ENCODE results near the gene OR51V1. TPM values are rescaled to one million over a fixed set of nuclear protein-coding genes. Genes with fewer than 3 reads are reported as not detected.

Gene OR51V1
- total and polyA plus RNA-seq, 10 of the 15 experiments (the other 5 are each of a cell fraction or from before 2014, with no cell fraction given) = not detected

DNA sequence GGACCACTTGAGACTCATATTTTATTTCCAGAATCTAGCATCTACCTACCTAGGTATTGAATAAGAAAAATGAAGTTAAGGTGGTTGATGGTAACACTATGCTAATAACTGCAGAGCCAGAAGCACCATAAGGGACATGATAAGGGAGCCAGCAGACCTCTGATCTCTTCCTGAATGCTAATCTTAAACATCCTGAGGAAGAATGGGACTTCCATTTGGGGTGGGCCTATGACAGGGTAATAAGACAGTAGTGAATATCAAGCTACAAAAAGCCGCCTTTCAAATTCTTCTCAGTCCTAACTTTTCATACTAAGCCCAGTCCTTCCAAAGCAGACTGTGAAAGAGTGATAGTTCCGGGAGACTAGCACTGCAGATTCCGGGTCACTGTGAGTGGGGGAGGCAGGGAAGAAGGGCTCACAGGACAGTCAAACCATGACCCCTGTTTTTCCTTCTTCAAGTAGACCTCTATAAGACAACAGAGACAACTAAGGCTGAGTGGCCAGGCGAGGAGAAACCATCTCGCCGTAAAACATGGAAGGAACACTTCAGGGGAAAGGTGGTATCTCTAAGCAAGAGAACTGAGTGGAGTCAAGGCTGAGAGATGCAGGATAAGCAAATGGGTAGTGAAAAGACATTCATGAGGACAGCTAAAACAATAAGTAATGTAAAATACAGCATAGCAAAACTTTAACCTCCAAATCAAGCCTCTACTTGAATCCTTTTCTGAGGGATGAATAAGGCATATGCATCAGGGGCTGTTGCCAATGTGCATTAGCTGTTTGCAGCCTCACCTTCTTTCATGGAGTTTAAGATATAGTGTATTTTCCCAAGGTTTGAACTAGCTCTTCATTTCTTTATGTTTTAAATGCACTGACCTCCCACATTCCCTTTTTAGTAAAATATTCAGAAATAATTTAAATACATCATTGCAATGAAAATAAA is 24.3 kb upstream of the OR51V1 start:
- intact Hi-C loops (cut with micrococcal nuclease; ENCODE audit: unreplicated experiment) (no loop called here), in situ Hi-C loops (cut with MboI) (no loop called here)
- no peaks in the 10 kb centered on the region for H3K79me2 ChIP-seq (ENCODE audit: control insufficient read depth, insufficient read depth, low read length)
- TF ChIP-seq, protein P1, sequence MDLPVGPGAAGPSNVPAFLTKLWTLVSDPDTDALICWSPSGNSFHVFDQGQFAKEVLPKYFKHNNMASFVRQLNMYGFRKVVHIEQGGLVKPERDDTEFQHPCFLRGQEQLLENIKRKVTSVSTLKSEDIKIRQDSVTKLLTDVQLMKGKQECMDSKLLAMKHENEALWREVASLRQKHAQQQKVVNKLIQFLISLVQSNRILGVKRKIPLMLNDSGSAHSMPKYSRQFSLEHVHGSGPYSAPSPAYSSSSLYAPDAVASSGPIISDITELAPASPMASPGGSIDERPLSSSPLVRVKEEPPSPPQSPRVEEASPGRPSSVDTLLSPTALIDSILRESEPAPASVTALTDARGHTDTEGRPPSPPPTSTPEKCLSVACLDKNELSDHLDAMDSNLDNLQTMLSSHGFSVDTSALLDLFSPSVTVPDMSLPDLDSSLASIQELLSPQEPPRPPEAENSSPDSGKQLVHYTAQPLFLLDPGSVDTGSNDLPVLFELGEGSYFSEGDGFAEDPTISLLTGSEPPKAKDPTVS (IDR thresholded peaks at IDR 0.05; ENCODE audit: low read depth, low read length) = no peak
- TF ChIP-seq, protein P2, sequence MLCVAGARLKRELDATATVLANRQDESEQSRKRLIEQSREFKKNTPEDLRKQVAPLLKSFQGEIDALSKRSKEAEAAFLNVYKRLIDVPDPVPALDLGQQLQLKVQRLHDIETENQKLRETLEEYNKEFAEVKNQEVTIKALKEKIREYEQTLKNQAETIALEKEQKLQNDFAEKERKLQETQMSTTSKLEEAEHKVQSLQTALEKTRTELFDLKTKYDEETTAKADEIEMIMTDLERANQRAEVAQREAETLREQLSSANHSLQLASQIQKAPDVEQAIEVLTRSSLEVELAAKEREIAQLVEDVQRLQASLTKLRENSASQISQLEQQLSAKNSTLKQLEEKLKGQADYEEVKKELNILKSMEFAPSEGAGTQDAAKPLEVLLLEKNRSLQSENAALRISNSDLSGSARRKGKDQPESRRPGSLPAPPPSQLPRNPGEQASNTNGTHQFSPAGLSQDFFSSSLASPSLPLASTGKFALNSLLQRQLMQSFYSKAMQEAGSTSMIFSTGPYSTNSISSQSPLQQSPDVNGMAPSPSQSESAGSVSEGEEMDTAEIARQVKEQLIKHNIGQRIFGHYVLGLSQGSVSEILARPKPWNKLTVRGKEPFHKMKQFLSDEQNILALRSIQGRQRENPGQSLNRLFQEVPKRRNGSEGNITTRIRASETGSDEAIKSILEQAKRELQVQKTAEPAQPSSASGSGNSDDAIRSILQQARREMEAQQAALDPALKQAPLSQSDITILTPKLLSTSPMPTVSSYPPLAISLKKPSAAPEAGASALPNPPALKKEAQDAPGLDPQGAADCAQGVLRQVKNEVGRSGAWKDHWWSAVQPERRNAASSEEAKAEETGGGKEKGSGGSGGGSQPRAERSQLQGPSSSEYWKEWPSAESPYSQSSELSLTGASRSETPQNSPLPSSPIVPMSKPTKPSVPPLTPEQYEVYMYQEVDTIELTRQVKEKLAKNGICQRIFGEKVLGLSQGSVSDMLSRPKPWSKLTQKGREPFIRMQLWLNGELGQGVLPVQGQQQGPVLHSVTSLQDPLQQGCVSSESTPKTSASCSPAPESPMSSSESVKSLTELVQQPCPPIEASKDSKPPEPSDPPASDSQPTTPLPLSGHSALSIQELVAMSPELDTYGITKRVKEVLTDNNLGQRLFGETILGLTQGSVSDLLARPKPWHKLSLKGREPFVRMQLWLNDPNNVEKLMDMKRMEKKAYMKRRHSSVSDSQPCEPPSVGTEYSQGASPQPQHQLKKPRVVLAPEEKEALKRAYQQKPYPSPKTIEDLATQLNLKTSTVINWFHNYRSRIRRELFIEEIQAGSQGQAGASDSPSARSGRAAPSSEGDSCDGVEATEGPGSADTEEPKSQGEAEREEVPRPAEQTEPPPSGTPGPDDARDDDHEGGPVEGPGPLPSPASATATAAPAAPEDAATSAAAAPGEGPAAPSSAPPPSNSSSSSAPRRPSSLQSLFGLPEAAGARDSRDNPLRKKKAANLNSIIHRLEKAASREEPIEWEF (IDR thresholded peaks at IDR 0.05; ENCODE audit: insufficient replicate concordance, low read depth, low read length) = no peak
- TF ChIP-seq, protein P3, sequence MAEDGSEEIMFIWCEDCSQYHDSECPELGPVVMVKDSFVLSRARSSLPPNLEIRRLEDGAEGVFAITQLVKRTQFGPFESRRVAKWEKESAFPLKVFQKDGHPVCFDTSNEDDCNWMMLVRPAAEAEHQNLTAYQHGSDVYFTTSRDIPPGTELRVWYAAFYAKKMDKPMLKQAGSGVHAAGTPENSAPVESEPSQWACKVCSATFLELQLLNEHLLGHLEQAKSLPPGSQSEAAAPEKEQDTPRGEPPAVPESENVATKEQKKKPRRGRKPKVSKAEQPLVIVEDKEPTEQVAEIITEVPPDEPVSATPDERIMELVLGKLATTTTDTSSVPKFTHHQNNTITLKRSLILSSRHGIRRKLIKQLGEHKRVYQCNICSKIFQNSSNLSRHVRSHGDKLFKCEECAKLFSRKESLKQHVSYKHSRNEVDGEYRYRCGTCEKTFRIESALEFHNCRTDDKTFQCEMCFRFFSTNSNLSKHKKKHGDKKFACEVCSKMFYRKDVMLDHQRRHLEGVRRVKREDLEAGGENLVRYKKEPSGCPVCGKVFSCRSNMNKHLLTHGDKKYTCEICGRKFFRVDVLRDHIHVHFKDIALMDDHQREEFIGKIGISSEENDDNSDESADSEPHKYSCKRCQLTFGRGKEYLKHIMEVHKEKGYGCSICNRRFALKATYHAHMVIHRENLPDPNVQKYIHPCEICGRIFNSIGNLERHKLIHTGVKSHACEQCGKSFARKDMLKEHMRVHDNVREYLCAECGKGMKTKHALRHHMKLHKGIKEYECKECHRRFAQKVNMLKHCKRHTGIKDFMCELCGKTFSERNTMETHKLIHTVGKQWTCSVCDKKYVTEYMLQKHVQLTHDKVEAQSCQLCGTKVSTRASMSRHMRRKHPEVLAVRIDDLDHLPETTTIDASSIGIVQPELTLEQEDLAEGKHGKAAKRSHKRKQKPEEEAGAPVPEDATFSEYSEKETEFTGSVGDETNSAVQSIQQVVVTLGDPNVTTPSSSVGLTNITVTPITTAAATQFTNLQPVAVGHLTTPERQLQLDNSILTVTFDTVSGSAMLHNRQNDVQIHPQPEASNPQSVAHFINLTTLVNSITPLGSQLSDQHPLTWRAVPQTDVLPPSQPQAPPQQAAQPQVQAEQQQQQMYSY (CRISPR knock-in tag; IDR thresholded peaks at IDR 0.05) = no peak
- TF ChIP-seq STAT1 (conservative IDR thresholded peaks at IDR 0.05) (no peak), KAT2A (conservative IDR thresholded peaks at IDR 0.05; ENCODE audit: control insufficient read depth, low read depth, low read length) (no peak)
- TF ChIP-seq, protein P4, sequence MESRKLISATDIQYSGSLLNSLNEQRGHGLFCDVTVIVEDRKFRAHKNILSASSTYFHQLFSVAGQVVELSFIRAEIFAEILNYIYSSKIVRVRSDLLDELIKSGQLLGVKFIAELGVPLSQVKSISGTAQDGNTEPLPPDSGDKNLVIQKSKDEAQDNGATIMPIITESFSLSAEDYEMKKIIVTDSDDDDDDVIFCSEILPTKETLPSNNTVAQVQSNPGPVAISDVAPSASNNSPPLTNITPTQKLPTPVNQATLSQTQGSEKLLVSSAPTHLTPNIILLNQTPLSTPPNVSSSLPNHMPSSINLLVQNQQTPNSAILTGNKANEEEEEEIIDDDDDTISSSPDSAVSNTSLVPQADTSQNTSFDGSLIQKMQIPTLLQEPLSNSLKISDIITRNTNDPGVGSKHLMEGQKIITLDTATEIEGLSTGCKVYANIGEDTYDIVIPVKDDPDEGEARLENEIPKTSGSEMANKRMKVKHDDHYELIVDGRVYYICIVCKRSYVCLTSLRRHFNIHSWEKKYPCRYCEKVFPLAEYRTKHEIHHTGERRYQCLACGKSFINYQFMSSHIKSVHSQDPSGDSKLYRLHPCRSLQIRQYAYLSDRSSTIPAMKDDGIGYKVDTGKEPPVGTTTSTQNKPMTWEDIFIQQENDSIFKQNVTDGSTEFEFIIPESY (IDR thresholded peaks at IDR 0.05) = no peak
- no peak overlapping the region for H3K9ac ChIP-seq (ENCODE audit: control insufficient read depth, insufficient read depth, low read length)
- no peak for FAIRE-seq
- no peak; the same call in 2 of the 3 replicates for ATAC-seq
- no peaks in the 10 kb centered on the region for H3K4me1 ChIP-seq (ENCODE audit: control insufficient read depth, insufficient read depth, low read length)
- no TSS peak for BruUV-seq (replicated peaks)
- WGBS (ENCODE audit: insufficient coverage, insufficient replicate concordance, low lambda C conversion rate, missing lambda C conversion rate) = 25% methylated on average over 6 of the region's 6 CpGs
- H3K27me3 ChIP-seq (replicated peaks in 1 of 2; ENCODE audit: control insufficient read depth in 2 of 2, insufficient read depth in 2 of 2, low read length in 1 of 2) = no peaks in the 10 kb centered on the region
- no peak overlapping the region for H3K4me3 ChIP-seq
- DNase-seq (ENCODE audit: low read depth, low spot score) = no peak
- H3K27ac ChIP-seq (ENCODE audit: control insufficient read depth, insufficient read depth) = no peak overlapping the region
- no peak overlapping the region for H2AFZ ChIP-seq (ENCODE audit: control insufficient read depth, low read depth, low read length)
- ChIA-PET CTCF (no interaction called here), RAD21 (ENCODE audit: unreplicated experiment) (interaction anchor here (0.6 kb wide), 1 partner anchor 155 kb away, joined by 3 read pairs; no protein-coding TSS in a partner anchor), POLR2A (no interaction called here), SMC1A (ENCODE audit: uncharacterized antibody, unreplicated experiment) (no interaction called here)
- no peaks in the 10 kb centered on the region for H3K9me3 ChIP-seq (replicated peaks; ENCODE audit: control insufficient read depth, insufficient read depth, low read length)
- no peaks in the 10 kb centered on the region for H3K36me3 ChIP-seq (ENCODE audit: control insufficient read depth in 2 of 2, insufficient read depth in 2 of 2, low read length in 1 of 2)
- H4K20me1 ChIP-seq (ENCODE audit: control insufficient read depth, insufficient read depth) = no peaks in the 10 kb centered on the region
- H3K4me2 ChIP-seq (ENCODE audit: control insufficient read depth, insufficient read depth) = no peak overlapping the region
